ENCODE data around the gene OTUD6A.
"Not testable (repeated sequence)": the region's sequence is repeated elsewhere in the genome, so short reads cannot be mapped to it uniquely, and the experiment has no call there.

Gene OTUD6A

DNA sequence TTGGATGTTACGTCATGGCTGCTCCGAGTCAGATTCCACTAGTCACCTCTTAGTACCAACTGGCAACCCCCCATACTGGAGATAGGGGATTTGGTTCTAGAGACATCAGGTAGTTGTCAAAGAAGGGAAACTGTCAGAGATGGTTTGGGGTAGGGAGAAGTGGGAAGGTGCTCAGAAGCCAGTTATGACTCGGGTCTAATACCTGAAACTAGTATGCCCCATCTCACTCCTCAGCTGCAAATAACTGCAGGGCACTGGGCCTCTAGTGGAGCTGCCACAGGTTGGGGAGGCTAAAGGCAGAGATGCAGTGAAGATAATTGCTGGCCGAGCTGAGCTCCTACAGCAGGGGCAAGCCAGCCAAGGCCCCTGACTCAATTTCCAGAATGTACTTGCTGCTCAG is 30.0 kb downstream of the OTUD6A start:
- no peak overlapping the region for H3K4me3 ChIP-seq (ENCODE audit: control insufficient read depth in 1 of 7, extremely low read depth in 1 of 7, insufficient read depth in 4 of 7, low read depth in 2 of 7, low read length in 6 of 7)
- no peak overlapping the region for H3K27ac ChIP-seq (ENCODE audit: insufficient read depth in 1 of 2, low read depth in 1 of 2, low read length in 2 of 2, poor library complexity in 1 of 2, severe bottlenecking in 2 of 2)
- ChIA-PET POLR2A (no interaction called here), CTCF (no interaction called here)
- no peak for DNase-seq
- WGBS (ENCODE audit: insufficient coverage): 100% methylated on average over 1 of the region's 4 CpGs
- no peaks in the 10 kb centered on the region for H3K9me3 ChIP-seq (ENCODE audit: control extremely low read depth in 1 of 5, control insufficient read depth in 4 of 5, insufficient read depth in 2 of 5, low read depth in 1 of 5, low read length in 4 of 5)
- H3K4me1 ChIP-seq (ENCODE audit: control extremely low read depth in 1 of 4, control insufficient read depth in 4 of 4, insufficient read depth in 4 of 4, low read length in 3 of 4): peaks cover 0 to 2% (median 0%) of the 10 kb centered on the region in 4 experiments
- H3K36me3 ChIP-seq (ENCODE audit: control insufficient read depth in 4 of 4, insufficient read depth in 4 of 4, low read length in 3 of 4): no peaks in the 10 kb centered on the region
- peaks cover 0 to 6% (median 0%) of the 10 kb centered on the region in 5 experiments for H3K27me3 ChIP-seq (replicated peaks in 2 of 5; ENCODE audit: control insufficient read depth in 4 of 5, insufficient read depth in 5 of 5, low read length in 4 of 5)

DNA sequence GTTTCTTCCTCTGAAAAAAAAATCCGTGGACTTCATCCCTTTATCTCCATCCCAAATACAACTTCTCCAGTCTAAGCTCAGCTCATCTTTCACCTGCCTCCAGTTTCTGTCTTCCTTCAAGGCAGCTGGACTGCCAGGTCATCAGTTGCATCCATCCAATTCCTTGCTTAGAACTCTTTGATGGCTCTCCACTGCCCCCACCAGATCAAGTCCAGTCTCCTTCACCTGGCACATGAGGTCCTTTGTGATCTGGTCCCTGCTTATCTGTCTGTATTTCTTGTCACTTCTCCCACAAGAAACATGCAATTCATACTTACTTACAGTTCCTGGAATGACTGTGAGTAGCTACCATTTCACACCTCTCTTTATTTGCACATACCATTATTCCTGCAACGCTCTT is 33.8 kb downstream of the OTUD6A start:
- ChIA-PET CTCF (interaction anchor here (0.6 to 3.5 kb wide), 6 partner anchors 11 to 602 kb away, joined by 3 to 23 read pairs (median 4); no protein-coding TSS in a partner anchor), POLR2A (no interaction called here)
- Histone ChIP-seq H3K27ac (ENCODE audit: insufficient read depth in 1 of 2, low read depth in 1 of 2, low read length in 2 of 2, poor library complexity in 1 of 2, severe bottlenecking in 2 of 2) (no peak overlapping the region), H3K4me1 (ENCODE audit: control extremely low read depth in 1 of 4, control insufficient read depth in 4 of 4, insufficient read depth in 4 of 4, low read length in 3 of 4) (no peaks in the 10 kb centered on the region), H3K36me3 (ENCODE audit: control insufficient read depth in 4 of 4, insufficient read depth in 4 of 4, low read length in 3 of 4) (no peaks in the 10 kb centered on the region), H3K27me3 (replicated peaks in 2 of 5; ENCODE audit: control insufficient read depth in 4 of 5, insufficient read depth in 5 of 5, low read length in 4 of 5) (peaks cover 0 to 9% (median 0%) of the 10 kb centered on the region in 5 experiments), H3K4me3 (ENCODE audit: control insufficient read depth in 1 of 7, extremely low read depth in 1 of 7, insufficient read depth in 4 of 7, low read depth in 2 of 7, low read length in 6 of 7) (no peak overlapping the region), H3K9me3 (ENCODE audit: control extremely low read depth in 1 of 5, control insufficient read depth in 4 of 5, insufficient read depth in 2 of 5, low read depth in 1 of 5, low read length in 4 of 5) (no peaks in the 10 kb centered on the region)
- 79% methylated on average over 2 of the region's 2 CpGs for WGBS (ENCODE audit: insufficient coverage)
- no peak for DNase-seq

DNA sequence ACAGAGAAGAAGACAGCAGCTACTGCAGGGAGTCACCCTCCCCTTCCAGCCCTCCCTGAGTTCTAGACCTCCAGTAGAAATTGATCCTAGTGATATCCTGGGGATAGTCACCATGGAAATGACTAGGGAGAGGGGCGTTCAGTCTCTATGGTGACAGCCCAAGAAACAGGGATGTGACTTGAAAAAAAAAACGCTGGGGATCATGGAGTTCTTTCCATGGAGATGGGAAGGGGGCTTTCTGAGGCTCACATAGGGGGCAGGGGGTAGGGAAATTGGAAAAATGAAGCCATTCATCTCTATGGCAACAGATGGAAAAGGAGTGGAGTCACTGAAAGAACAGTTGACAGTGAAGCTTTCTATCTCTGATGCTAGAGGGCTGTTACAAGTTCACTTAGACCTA is 43.0 kb downstream of the OTUD6A start:
- no peaks in the 10 kb centered on the region for H3K9me3 ChIP-seq (ENCODE audit: control extremely low read depth in 1 of 5, control insufficient read depth in 4 of 5, insufficient read depth in 2 of 5, low read depth in 1 of 5, low read length in 4 of 5)
- H3K27me3 ChIP-seq (replicated peaks in 2 of 5; ENCODE audit: control insufficient read depth in 4 of 5, insufficient read depth in 5 of 5, low read length in 4 of 5): no peaks in the 10 kb centered on the region
- DNase-seq: no peak
- ChIA-PET POLR2A (interaction anchor here (0.5 kb wide), 1 partner anchor 15 kb away, joined by 3 read pairs; no protein-coding TSS in a partner anchor), CTCF (interaction anchor here (0.9 kb wide), 1 partner anchor 718 kb away, joined by 3 read pairs; no protein-coding TSS in a partner anchor)
- no peaks in the 10 kb centered on the region for H3K36me3 ChIP-seq (ENCODE audit: control insufficient read depth in 4 of 4, insufficient read depth in 4 of 4, low read length in 3 of 4)
- H3K27ac ChIP-seq (ENCODE audit: insufficient read depth in 1 of 2, low read depth in 1 of 2, low read length in 2 of 2, poor library complexity in 1 of 2, severe bottlenecking in 2 of 2): no peak overlapping the region
- no peaks in the 10 kb centered on the region for H3K4me1 ChIP-seq (ENCODE audit: control extremely low read depth in 1 of 4, control insufficient read depth in 4 of 4, insufficient read depth in 4 of 4, low read length in 3 of 4)
- 56% methylated on average over 2 of the region's 2 CpGs for WGBS (ENCODE audit: insufficient coverage)
- no peak overlapping the region for H3K4me3 ChIP-seq (ENCODE audit: control insufficient read depth in 1 of 7, extremely low read depth in 1 of 7, insufficient read depth in 4 of 7, low read depth in 2 of 7, low read length in 6 of 7)

GRCh38 chrX:70111436-70112026 is 49.3 kb downstream of the OTUD6A start:
- POLR2A ChIA-PET; DNase-seq; H3K27ac ChIP-seq (ENCODE audit: insufficient read depth in 1 of 2, low read depth in 1 of 2, low read length in 2 of 2, poor library complexity in 1 of 2, severe bottlenecking in 2 of 2); H3K9me3 ChIP-seq (ENCODE audit: control extremely low read depth in 1 of 5, control insufficient read depth in 4 of 5, insufficient read depth in 2 of 5, low read depth in 1 of 5, low read length in 4 of 5); H3K27me3 ChIP-seq (replicated peaks in 2 of 5; ENCODE audit: control insufficient read depth in 4 of 5, insufficient read depth in 5 of 5, low read length in 4 of 5); H3K36me3 ChIP-seq (ENCODE audit: control insufficient read depth in 4 of 4, insufficient read depth in 4 of 4, low read length in 3 of 4); CTCF ChIA-PET; H3K4me3 ChIP-seq (ENCODE audit: control insufficient read depth in 1 of 7, extremely low read depth in 1 of 7, insufficient read depth in 4 of 7, low read depth in 2 of 7, low read length in 6 of 7); H3K4me1 ChIP-seq (ENCODE audit: control extremely low read depth in 1 of 4, control insufficient read depth in 4 of 4, insufficient read depth in 4 of 4, low read length in 3 of 4): not testable (repeated sequence)
- no CpG with 5 or more reads among the region's 4 CpGs for WGBS (ENCODE audit: insufficient coverage)
